Nephron (organoid): ENCODE data around the gene PHRF1.
A peak's percentile ranks its signal among the peaks of the same experiment; 100 is the strongest.
"Not testable (repeated sequence)": the region's sequence is repeated elsewhere in the genome, so short reads cannot be mapped to it uniquely, and the experiment has no call there.

Experiments
- H3K27ac Mint-ChIP-seq, 3 experiments: 2 replicates each; pipeline ENCODE4 v1.8.0; 2020; ENCODE audit warnings: mixed read lengths in 3 of 3, mild to moderate bottlenecking in 2 of 3, moderate library complexity in 1 of 3
- H3K27me3 Mint-ChIP-seq: 2 replicates; pipeline ENCODE4 v1.8.0; 2021; ENCODE audit warnings: low read depth, mild to moderate bottlenecking, moderate library complexity, mixed read lengths
- H3K36me3 Mint-ChIP-seq: 2 replicates; pipeline ENCODE4 v1.8.0; 2020; ENCODE audit warnings: low read depth, mixed read lengths
- H3K4me1 Mint-ChIP-seq: 2 replicates; pipeline ENCODE4 v1.8.0; 2020; ENCODE audit warnings: mixed read lengths
- H3K4me3 Mint-ChIP-seq, 3 experiments: 2 replicates each; pipeline ENCODE4 v1.8.0; 2020; ENCODE audit warnings: mild to moderate bottlenecking in 3 of 3, mixed read lengths in 3 of 3, moderate library complexity in 2 of 3
- H3K9me3 Mint-ChIP-seq: 2 replicates; pipeline ENCODE4 v1.8.0; 2020; ENCODE audit warnings: mixed read lengths
- TF ChIP-seq, protein P1 (sequence below), 3 experiments: fragments of 200-600 bp; sonication (generic); IDR thresholded peaks; one replicate each; pipeline ENCODE4 v1.5.0; 2021; ENCODE audit warnings: antibody characterized with exemption in 3 of 3; ENCODE audit not compliant: unreplicated experiment in 3 of 3

The PHRF1 gene

DNA sequence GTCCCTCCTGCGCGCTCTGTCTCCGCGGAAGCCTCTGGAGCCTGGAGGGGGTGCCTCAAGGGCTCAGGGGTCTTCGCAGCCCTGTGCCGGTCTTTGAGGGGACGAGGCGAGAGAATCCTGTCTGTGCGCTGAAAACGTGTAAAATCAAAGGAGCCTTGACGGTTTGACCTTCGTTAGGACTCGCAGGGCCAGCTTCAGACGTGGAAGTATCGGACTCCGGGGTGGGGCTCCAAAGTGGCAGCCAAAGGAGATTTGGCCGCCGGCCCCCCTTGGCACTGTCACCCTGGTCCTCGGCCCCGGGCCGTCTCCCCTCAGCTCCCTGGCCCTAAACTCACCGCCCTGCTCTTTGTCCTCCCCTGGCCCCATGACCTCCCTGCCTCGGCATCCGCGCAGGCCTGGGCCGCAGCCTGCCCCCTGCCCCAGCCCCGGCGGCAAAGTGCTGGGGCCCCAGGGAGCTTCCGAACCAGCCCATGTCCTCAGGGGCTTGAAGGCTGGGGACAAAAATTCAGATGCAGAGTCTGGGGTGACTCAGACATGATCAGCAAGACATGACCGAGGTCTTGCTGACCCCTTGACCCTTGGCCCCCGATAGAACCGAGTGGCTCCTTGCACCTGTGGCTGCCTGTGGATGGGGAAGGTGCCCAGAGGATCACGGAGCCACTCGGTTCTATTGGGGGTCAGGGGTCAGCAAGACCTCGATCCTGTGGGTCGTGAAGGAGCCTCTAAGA, 6.9 kb upstream of the PHRF1 start:
- TF ChIP-seq, protein P1, sequence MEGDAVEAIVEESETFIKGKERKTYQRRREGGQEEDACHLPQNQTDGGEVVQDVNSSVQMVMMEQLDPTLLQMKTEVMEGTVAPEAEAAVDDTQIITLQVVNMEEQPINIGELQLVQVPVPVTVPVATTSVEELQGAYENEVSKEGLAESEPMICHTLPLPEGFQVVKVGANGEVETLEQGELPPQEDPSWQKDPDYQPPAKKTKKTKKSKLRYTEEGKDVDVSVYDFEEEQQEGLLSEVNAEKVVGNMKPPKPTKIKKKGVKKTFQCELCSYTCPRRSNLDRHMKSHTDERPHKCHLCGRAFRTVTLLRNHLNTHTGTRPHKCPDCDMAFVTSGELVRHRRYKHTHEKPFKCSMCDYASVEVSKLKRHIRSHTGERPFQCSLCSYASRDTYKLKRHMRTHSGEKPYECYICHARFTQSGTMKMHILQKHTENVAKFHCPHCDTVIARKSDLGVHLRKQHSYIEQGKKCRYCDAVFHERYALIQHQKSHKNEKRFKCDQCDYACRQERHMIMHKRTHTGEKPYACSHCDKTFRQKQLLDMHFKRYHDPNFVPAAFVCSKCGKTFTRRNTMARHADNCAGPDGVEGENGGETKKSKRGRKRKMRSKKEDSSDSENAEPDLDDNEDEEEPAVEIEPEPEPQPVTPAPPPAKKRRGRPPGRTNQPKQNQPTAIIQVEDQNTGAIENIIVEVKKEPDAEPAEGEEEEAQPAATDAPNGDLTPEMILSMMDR (IDR thresholded peaks at IDR 0.05; ENCODE audit: unreplicated experiment in 3 of 3), result no peak
- H3K27me3 Mint-ChIP-seq, result peaks cover 8% of the 10 kb centered on the region
- peak overlapping the region in 1 of 3 experiments; percentile 69 for H3K27ac Mint-ChIP-seq
- no peaks in the 10 kb centered on the region for H3K36me3 Mint-ChIP-seq
- H3K9me3 Mint-ChIP-seq, result no peaks in the 10 kb centered on the region
- H3K4me1 Mint-ChIP-seq, result peaks cover 6% of the 10 kb centered on the region
- peak overlapping the region; percentile 80 to 88 (median 82) for H3K4me3 Mint-ChIP-seq

DNA sequence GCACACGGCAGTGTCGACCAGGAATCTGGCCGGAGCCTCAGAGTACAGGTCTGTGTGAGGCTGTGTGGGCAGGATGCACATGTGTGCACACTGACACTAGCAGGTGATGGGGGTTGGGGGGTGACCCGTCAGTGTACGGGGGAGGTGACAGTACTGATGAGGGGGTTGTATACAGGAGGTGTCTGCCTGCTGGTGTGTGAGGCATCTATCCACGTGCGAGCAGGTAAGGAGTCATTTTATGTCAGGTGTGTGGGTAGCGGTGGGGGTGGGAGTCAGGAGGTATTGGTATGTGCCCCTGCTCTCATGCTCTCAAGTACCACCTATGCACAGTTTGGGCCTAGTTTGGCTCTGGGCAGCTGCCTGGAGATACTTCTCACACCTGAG, 4.5 kb upstream of the PHRF1 start:
- TF ChIP-seq, protein P1 (IDR thresholded peaks at IDR 0.05; ENCODE audit: unreplicated experiment in 3 of 3), result no peak
- Mint-ChIP-seq H3K4me1 (peaks cover 15% of the 10 kb centered on the region), H3K27me3 (peaks cover 22% of the 10 kb centered on the region), H3K4me3 (peak overlapping the region; percentile 23 to 32 (median 30)), H3K27ac (peak overlapping the region in 1 of 3 experiments; percentile 51), H3K9me3 (no peaks in the 10 kb centered on the region), H3K36me3 (no peaks in the 10 kb centered on the region)

GRCh38 chr11:573146-573759, 3.0 kb upstream of the PHRF1 start:
- Mint-ChIP-seq H3K27ac (peak overlapping the region; percentile 87 to 92 (median 90)), H3K36me3 (no peaks in the 10 kb centered on the region), H3K4me1 (peaks cover 20% of the 10 kb centered on the region), H3K9me3 (no peaks in the 10 kb centered on the region), H3K4me3 (peak overlapping the region; percentile 82 to 92 (median 87)), H3K27me3 (peaks cover 22% of the 10 kb centered on the region)
- TF ChIP-seq, protein P1 (IDR thresholded peaks at IDR 0.05; ENCODE audit: unreplicated experiment in 3 of 3), result no peak

- peak overlapping the region; percentile 87 to 92 (median 90) for H3K27ac Mint-ChIP-seq
- peaks cover 22% of the 10 kb centered on the region for H3K27me3 Mint-ChIP-seq
Measured at GRCh38 chr11:574031-574570, 2.2 kb upstream of the PHRF1 start.

GRCh38 chr11:574632-575312, 1.5 kb upstream of the PHRF1 start:
- Mint-ChIP-seq H3K4me3 (peak overlapping the region; percentile 82 to 92 (median 87)), H3K36me3 (no peaks in the 10 kb centered on the region), H3K4me1 (peaks cover 25% of the 10 kb centered on the region), H3K9me3 (no peaks in the 10 kb centered on the region), H3K27me3 (peaks cover 22% of the 10 kb centered on the region), H3K27ac (peak overlapping the region; percentile 83 to 92 (median 90))
- TF ChIP-seq, protein P1 (IDR thresholded peaks at IDR 0.05; ENCODE audit: unreplicated experiment in 3 of 3), result no peak

More at GRCh38 chr11:574031-574570, 2.2 kb upstream of the PHRF1 start:
- not testable (repeated sequence) for H3K36me3 Mint-ChIP-seq, H3K9me3 Mint-ChIP-seq
- Mint-ChIP-seq H3K4me3 (peak overlapping the region; percentile 82 to 92 (median 87)), H3K4me1 (peaks cover 20% of the 10 kb centered on the region)
